ENCODE measurements around the gene SLC22A2. TPM values are rescaled to one million over a fixed set of nuclear protein-coding genes. Genes with fewer than 3 reads are reported as not detected.

SLC22A2 gene
- polyA plus RNA-seq, 1 experiment: not detected

DNA sequence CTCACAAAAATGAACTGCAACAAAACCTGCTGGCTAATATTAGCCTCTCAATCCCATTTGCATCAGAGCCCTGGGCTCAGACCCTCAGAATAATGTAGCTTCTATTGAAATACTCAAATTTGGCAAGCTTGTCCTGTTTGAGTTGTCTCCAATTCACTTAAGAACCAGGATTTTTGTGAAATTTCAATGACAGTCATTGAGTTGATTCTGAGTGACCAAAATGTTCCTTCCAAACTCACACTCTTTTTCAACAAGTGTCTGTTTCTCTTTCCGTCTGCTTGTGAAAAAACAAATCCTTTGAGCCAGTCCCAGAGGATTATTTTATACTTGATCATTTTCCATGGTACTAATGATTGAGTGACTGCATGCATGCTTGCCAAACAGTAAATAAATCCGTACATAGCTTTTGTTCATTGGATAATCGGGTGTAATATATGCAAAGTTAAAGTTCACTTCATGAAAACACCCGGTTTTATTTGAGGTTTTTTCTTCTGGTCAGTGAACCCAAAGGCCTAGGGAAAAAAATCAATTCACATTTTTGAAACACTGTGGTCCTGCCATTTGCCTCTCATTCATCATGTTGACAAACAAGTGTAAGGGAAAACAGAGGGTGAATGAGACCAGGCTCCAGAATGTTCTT is 16.4 kb upstream of the SLC22A2 start:
- POLR2A ChIA-PET: no interaction called here
- no peak overlapping the region for H3K4me3 ChIP-seq (ENCODE audit: low read depth, low read length)
- CTCF ChIA-PET: interaction anchor here (0.7 kb wide), 1 partner anchor 203 kb away, joined by 3 read pairs; no protein-coding TSS in a partner anchor

DNA sequence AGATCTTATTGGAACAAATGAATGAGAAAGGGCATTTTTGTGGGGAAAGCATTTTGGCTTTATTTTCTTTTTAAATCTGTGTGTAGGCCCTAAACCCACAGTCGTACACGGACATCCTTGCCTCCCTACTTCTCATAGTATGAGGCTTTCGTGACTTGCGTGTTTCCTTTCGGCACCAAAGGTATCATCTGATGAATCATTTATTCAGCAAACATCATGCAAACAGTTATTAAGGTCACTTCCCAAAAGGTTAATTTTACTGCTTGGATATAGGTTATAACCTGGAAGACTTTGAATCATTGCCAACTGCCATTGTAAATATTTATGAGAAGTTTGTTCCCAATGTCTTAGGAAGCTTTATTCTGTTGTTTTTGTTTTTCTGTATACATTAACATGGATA is 15.1 kb upstream of the SLC22A2 start:
- no peak for DNase-seq (ENCODE audit: low read depth)

More for the DNA sequence above, 16.4 kb upstream of the SLC22A2 start:
- Histone ChIP-seq H3K36me3 (ENCODE audit: control insufficient read depth, insufficient read depth, low read length) (no peaks in the 10 kb centered on the region), H3K27me3 (ENCODE audit: control insufficient read depth, insufficient read depth, low read length) (no peaks in the 10 kb centered on the region)
- no peak for DNase-seq (ENCODE audit: low read depth)
- TF ChIP-seq CTCF (IDR thresholded peaks at IDR 0.05; ENCODE audit: insufficient read depth, low read depth, low read length): no peak

DNA sequence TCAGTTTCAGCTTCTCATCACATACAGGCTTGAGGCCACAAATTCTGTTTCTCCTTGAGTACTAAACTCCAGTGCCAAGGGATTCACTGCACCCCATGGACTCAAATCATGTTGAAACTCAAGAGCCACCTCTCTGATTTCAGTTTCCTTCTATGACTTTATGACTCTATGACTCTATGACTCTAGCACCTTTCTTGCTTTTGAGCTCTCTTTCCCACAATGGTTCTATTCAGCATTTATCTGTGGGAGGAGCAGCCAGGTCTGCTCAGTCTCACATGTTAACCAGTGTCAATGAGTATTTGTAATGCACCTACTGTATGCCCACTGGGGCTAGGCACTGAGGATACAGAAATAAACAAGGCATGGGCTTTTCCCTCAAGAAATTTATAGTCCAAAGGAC is 14.6 kb upstream of the SLC22A2 start:
- H3K4me3 ChIP-seq (ENCODE audit: low read depth, low read length): no peak overlapping the region
- H3K36me3 ChIP-seq (ENCODE audit: control insufficient read depth, insufficient read depth, low read length): no peaks in the 10 kb centered on the region
- no peak for DNase-seq (ENCODE audit: low read depth)
- H3K27me3 ChIP-seq (ENCODE audit: control insufficient read depth, insufficient read depth, low read length): no peaks in the 10 kb centered on the region
- no peak for TF ChIP-seq CTCF (IDR thresholded peaks at IDR 0.05; ENCODE audit: insufficient read depth, low read depth, low read length)
- CTCF ChIA-PET: no interaction called here
- POLR2A ChIA-PET: no interaction called here

More for the DNA sequence above, 15.1 kb upstream of the SLC22A2 start:
- POLR2A ChIA-PET: no interaction called here
- CTCF ChIA-PET: no interaction called here
- Histone ChIP-seq H3K4me3 (ENCODE audit: low read depth, low read length) (no peak overlapping the region), H3K27me3 (ENCODE audit: control insufficient read depth, insufficient read depth, low read length) (no peaks in the 10 kb centered on the region), H3K36me3 (ENCODE audit: control insufficient read depth, insufficient read depth, low read length) (no peaks in the 10 kb centered on the region)
- TF ChIP-seq CTCF (IDR thresholded peaks at IDR 0.05; ENCODE audit: insufficient read depth, low read depth, low read length): no peak

GRCh38 chr6:160272707-160273106 is 14.1 kb upstream of the SLC22A2 start:
- POLR2A ChIA-PET: no interaction called here
- no peaks in the 10 kb centered on the region for H3K27me3 ChIP-seq (ENCODE audit: control insufficient read depth, insufficient read depth, low read length)
- no peak overlapping the region for H3K4me3 ChIP-seq (ENCODE audit: low read depth, low read length)
- CTCF ChIA-PET: no interaction called here
- TF ChIP-seq CTCF (IDR thresholded peaks at IDR 0.05; ENCODE audit: insufficient read depth, low read depth, low read length): no peak
- no peak for DNase-seq (ENCODE audit: low read depth)
- no peaks in the 10 kb centered on the region for H3K36me3 ChIP-seq (ENCODE audit: control insufficient read depth, insufficient read depth, low read length)

DNA sequence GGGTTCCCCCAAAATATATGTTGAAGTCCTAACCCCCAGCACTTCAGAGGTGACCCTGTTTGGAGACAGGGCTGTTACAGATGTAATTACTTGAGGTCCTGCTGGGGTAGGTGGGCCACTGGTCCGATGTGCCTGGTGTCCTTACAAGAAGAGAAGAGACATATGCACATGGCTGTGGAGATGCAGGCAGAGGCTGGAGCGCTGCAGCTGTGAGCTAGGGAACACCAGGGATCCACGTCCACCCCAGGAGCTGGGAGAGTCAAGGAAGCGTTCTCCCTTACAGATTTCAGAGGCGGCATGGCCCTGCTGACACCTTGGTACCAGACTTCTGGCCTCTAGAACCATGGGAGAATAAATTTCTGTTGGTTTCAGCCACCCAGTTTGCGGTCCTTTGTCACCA is 11.7 kb upstream of the SLC22A2 start:
- ChIA-PET POLR2A (no interaction called here), CTCF (no interaction called here)
- DNase-seq (ENCODE audit: low read depth): no peak
- Histone ChIP-seq H3K36me3 (ENCODE audit: control insufficient read depth, insufficient read depth, low read length) (no peaks in the 10 kb centered on the region), H3K27me3 (ENCODE audit: control insufficient read depth, insufficient read depth, low read length) (no peaks in the 10 kb centered on the region), H3K4me3 (ENCODE audit: low read depth, low read length) (no peak overlapping the region)
- TF ChIP-seq CTCF (IDR thresholded peaks at IDR 0.05; ENCODE audit: insufficient read depth, low read depth, low read length): no peak

All from BJ (cell line).